ENCODE results near the gene ALPK1. TPM values are rescaled to one million over a fixed set of nuclear protein-coding genes. Genes with fewer than 3 reads are reported as not detected.

ALPK1 gene
- total and polyA plus RNA-seq, 11 donors = 1.3 to 21.7 (median 3.2) TPM

DNA sequence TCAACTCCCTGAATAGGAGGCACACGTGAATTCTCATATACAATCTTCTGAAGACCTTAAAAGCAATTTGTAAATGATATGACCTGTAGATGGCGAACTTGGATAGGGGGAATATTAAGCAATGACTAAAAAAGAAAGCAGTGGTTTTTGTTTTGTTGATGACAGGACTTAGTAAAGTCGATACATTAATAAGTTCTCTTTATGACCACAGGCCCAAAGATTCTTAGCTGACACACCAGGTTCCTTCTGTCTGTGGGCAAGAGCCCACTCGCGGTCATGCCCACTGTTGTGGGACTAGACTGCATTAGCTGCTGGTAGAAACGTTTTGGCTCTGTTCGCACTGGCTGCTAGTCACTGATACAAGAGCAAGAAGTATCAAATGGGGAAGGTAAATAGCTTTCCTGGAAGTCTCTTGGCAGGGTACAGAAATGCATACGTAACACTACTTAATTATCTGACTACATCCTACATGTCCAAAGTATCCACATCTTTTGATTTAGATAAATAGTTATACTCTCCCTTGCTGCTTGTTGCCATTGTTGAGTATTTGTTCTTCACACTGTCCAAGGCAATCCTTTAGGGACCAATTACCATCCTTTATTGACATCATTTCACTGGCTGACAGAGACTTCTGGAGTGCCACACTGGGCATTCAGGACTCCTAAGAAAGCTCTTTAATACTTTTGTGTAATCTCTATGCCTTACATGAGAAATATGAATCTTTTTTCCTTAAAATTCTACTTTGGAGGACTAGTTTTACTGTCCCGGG, 31.0 kb downstream of the ALPK1 start:
- ATAC-seq = peak in 2 of 4 donors; percentile 37 to 43
- intact Hi-C loops (cut with DNase I) = loop anchor here (1.0 to 10.0 kb wide), 5 partner anchors 194 to 277 kb away; no protein-coding TSS in a partner anchor
- H3K9me3 ChIP-seq = no peaks in the 10 kb centered on the region
- TF ChIP-seq CTCF (IDR thresholded peaks at IDR 0.05) (peak; percentile 37 to 63 (median 50)), POLR2A (IDR thresholded peaks at IDR 0.05) (no peak)
- H3K4me3 ChIP-seq = no peak overlapping the region
- peaks cover 0 to 19% (median 0%) of the 10 kb centered on the region in 12 donors for H3K4me1 ChIP-seq
- peaks cover 0 to 25% (median 8%) of the 10 kb centered on the region in 9 donors for H3K36me3 ChIP-seq
- H3K27me3 ChIP-seq = no peaks in the 10 kb centered on the region
- WGBS, 4 donors = 53 to 60% (median 56%) methylated on average over 9 of the region's 9 CpGs
- DNase-seq = no peak
- H3K27ac ChIP-seq = no peak overlapping the region

DNA sequence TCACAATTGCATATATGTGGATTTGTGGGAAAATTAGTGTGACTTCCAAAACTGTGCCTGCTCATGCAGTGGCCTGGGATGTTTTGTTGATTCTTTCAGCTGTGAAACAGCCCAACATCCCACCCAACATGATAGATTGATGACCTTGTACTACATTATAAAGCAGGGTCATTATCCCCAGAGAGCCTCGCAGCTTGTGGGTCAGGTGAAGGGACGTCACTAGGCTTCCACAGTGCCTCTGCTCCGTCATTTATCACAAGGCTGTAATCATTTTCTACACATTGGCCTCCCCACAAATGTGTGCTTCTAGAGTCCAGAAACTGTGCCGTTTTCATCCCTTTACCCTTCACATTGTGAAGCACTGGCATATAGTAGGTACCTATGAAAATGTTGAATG, 31.6 kb downstream of the ALPK1 start:
- H3K36me3 ChIP-seq = peaks cover 0 to 25% (median 8%) of the 10 kb centered on the region in 9 donors
- intact Hi-C loops (cut with DNase I) = loop anchor here (1.0 to 10.0 kb wide), 5 partner anchors 194 to 276 kb away; no protein-coding TSS in a partner anchor
- DNase-seq (no peak), ATAC-seq (no peak)
- TF ChIP-seq CTCF (IDR thresholded peaks at IDR 0.05) (no peak), POLR2A (IDR thresholded peaks at IDR 0.05) (no peak)
- H3K4me3 ChIP-seq = no peak overlapping the region
- H3K9me3 ChIP-seq = no peaks in the 10 kb centered on the region
- peaks cover 0 to 19% (median 0%) of the 10 kb centered on the region in 12 donors for H3K4me1 ChIP-seq
- H3K27ac ChIP-seq = no peak overlapping the region
- 93 to 96% (median 94%) methylated on average over 4 of the region's 4 CpGs for WGBS, 4 donors
- H3K27me3 ChIP-seq = no peaks in the 10 kb centered on the region

DNA sequence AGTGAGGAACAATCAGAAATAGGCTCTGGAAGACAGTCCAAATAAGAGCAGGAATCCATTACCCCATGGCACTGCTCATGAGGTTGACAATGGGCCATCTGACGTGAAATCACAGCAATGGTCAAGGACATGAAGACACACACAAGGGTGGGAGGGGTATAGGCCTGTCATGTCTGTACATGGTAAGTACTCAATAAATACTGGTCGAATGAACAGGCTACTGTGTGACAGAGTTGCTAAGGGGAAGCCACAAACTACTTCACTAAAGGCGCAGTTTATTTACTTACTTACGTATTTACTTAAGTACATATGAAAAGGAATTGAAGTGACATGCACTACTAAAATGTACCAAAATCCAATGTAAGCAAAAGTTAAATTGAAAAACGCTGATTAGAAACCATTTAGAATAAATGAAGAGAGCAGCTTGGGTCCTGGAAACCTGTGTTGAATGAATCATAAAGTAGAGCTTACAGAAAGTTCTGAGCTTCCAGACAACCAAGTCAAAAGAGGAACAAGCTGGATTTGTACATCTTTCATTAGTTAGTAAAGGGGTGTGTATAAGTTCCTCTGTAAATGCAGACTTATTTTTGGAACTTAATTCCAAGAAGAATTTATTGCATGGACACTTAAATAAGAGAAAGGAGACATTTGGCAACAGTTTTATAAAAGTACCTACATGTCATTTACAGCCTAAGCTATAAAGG, 32.7 kb downstream of the ALPK1 start:
- no peak for ATAC-seq
- Histone ChIP-seq H3K27me3 (no peaks in the 10 kb centered on the region), H3K4me1 (peaks cover 0 to 19% (median 0%) of the 10 kb centered on the region in 12 donors), H3K4me3 (no peak overlapping the region), H3K9me3 (no peaks in the 10 kb centered on the region), H3K27ac (no peak overlapping the region), H3K36me3 (peaks cover 0 to 21% (median 7%) of the 10 kb centered on the region in 9 donors)
- TF ChIP-seq POLR2A (IDR thresholded peaks at IDR 0.05) (no peak), CTCF (IDR thresholded peaks at IDR 0.05) (no peak)
- intact Hi-C loops (cut with DNase I) = loop anchor here (2.0 to 10.0 kb wide), 4 partner anchors 192 to 275 kb away; no protein-coding TSS in a partner anchor
- no peak for DNase-seq
- WGBS, 4 donors = 89 to 94% (median 91%) methylated on average over 5 of the region's 5 CpGs

GRCh38 chr4:112330921-112331320, 33.8 kb downstream of the ALPK1 start:
- ATAC-seq = no peak
- Histone ChIP-seq H3K4me1 (peaks cover 0 to 19% (median 0%) of the 10 kb centered on the region in 12 donors), H3K27me3 (no peaks in the 10 kb centered on the region), H3K4me3 (no peak overlapping the region), H3K9me3 (no peaks in the 10 kb centered on the region), H3K36me3 (peaks cover 0 to 18% (median 0%) of the 10 kb centered on the region in 9 donors), H3K27ac (no peak overlapping the region)
- no peak for DNase-seq
- WGBS, 4 donors = 86 to 95% (median 92%) methylated on average over 4 of the region's 4 CpGs
- intact Hi-C loops (cut with DNase I) = loop anchor here in 1 of 10 donors (2.0 kb wide), 1 partner anchor 274 kb away; no protein-coding TSS in a partner anchor
- TF ChIP-seq POLR2A (IDR thresholded peaks at IDR 0.05) (no peak), CTCF (IDR thresholded peaks at IDR 0.05) (no peak)
